GM23338 (cell line): ENCODE data around the gene AADAT. TPM values are rescaled to one million over a fixed set of nuclear protein-coding genes. Genes with fewer than 3 reads are reported as not detected.

Experiments used
- ATAC-seq: fragments of 200-7000 bp; cut with Tn5 transposase; 3 replicates; pipeline ENCODE4 v1.9.1; 2020
- DNase-seq: peaks from one replicate; pipeline ENCODE4 v3.0.0-alpha.2; 2015; ENCODE audit warnings: low spot score
- H2AFZ ChIP-seq: fragments of 200-600 bp; sonication (generic); 2 replicates; pipeline ENCODE4 v1.8.0; 2016; ENCODE audit warnings: antibody characterized with exemption, mild to moderate bottlenecking, moderate library complexity
- H3F3A ChIP-seq: fragments of 200-600 bp; sonication (generic); replicated peaks from 2 replicates; pipeline ENCODE4 v1.8.0; 2017; ENCODE audit warnings: antibody characterized with exemption, mixed run types, low read depth
- H3K27ac ChIP-seq: fragments of 200-600 bp; sonication (generic); 2 replicates; pipeline ENCODE4 v1.6.1; 2016; ENCODE audit warnings: low read depth
- H3K27me3 ChIP-seq: fragments of 200-600 bp; sonication (generic); 2 replicates; pipeline ENCODE4 v1.8.0; 2016; ENCODE audit warnings: mild to moderate bottlenecking, mixed run types, moderate library complexity; ENCODE audit not compliant: insufficient read depth
- H3K36me3 ChIP-seq: fragments of 200-600 bp; sonication (generic); 2 replicates; pipeline ENCODE4 v1.8.0; 2016; ENCODE audit warnings: mild to moderate bottlenecking; ENCODE audit not compliant: insufficient read depth
- H3K4me1 ChIP-seq: fragments of 200-600 bp; sonication (generic); 2 replicates; pipeline ENCODE4 v1.8.0; 2016; ENCODE audit warnings: mild to moderate bottlenecking, moderate library complexity; ENCODE audit not compliant: insufficient read depth
- H3K4me2 ChIP-seq: fragments of 200-600 bp; sonication (generic); 2 replicates; pipeline ENCODE4 v1.7.1; 2017; ENCODE audit warnings: mixed run types
- H3K4me3 ChIP-seq: fragments of 200-600 bp; sonication (generic); 2 replicates; pipeline ENCODE4 v1.6.1; 2016; ENCODE audit warnings: mixed run types
- H3K79me2 ChIP-seq: fragments of 200-600 bp; sonication (generic); replicated peaks from 2 replicates; pipeline ENCODE4 v1.8.0; 2017; ENCODE audit warnings: mild to moderate bottlenecking; ENCODE audit not compliant: insufficient read depth
- H3K9me2 ChIP-seq: fragments of 200-600 bp; sonication (generic); 2 replicates; pipeline ENCODE4 v1.8.0; 2017; ENCODE audit not compliant: insufficient read depth
- H4K20me1 ChIP-seq: fragments of 200-600 bp; sonication (generic); replicated peaks from 2 replicates; pipeline ENCODE4 v1.8.0; 2017; ENCODE audit warnings: mild to moderate bottlenecking; ENCODE audit not compliant: insufficient read depth
- H3K27ac Mint-ChIP-seq: 2 replicates; pipeline ENCODE4 v1.8.0; 2020; ENCODE audit warnings: inconsistent platforms, mild to moderate bottlenecking, moderate library complexity, mixed read lengths
- H3K27me3 Mint-ChIP-seq: 3 replicates; pipeline ENCODE4 v1.8.0; 2022; ENCODE audit warnings: low read depth, mild to moderate bottlenecking, moderate library complexity, mixed read lengths, inconsistent platforms; ENCODE audit not compliant: insufficient read depth, poor library complexity
- H3K36me3 Mint-ChIP-seq: 3 replicates; pipeline ENCODE4 v1.8.0; 2021; ENCODE audit warnings: low read depth, mild to moderate bottlenecking, inconsistent platforms, moderate library complexity, mixed read lengths
- H3K4me1 Mint-ChIP-seq: 3 replicates; pipeline ENCODE4 v1.8.0; 2020; ENCODE audit warnings: mild to moderate bottlenecking, inconsistent platforms, mixed read lengths
- H3K4me3 Mint-ChIP-seq: 3 replicates; pipeline ENCODE4 v1.8.0; 2021; ENCODE audit warnings: moderate library complexity, mild to moderate bottlenecking, inconsistent platforms, mixed read lengths
- H3K9me3 Mint-ChIP-seq: 3 replicates; pipeline ENCODE4 v1.8.0; 2020; ENCODE audit warnings: moderate library complexity, mild to moderate bottlenecking, inconsistent platforms, mixed read lengths
- CREB1 ChIP-seq: fragments of 250-450 bp; sonication (Bioruptor Pico); IDR thresholded peaks from 2 replicates; pipeline ENCODE4 v1.5.0; 2020; ENCODE audit warnings: low read depth, mild to moderate bottlenecking, moderate library complexity
- CTCF ChIP-seq, 2 experiments: fragments of 200-600 bp in 1 of 2; sonication (generic) in 1 of 2; conservative IDR thresholded peaks; 2 replicates each; pipeline versions ENCODE4 v1.5.1 to v1.6.1; 2016 to 2017; ENCODE audit warnings: antibody characterized with exemption in 2 of 2, low read depth in 2 of 2, mild to moderate bottlenecking in 2 of 2, moderate library complexity in 1 of 2
- EZH2 ChIP-seq: fragments of 200-600 bp; sonication (generic); IDR thresholded peaks from one replicate; pipeline ENCODE4 v1.8.0; 2017; ENCODE audit warnings: antibody characterized with exemption, mild to moderate bottlenecking, low read depth; ENCODE audit not compliant: unreplicated experiment
- JUNB ChIP-seq: IDR thresholded peaks from one replicate; pipeline ENCODE4 v1.6.1; 2016; ENCODE audit warnings: antibody characterized with exemption; ENCODE audit not compliant: unreplicated experiment
- POLR2AphosphoS5 ChIP-seq: IDR thresholded peaks from 2 replicates; pipeline ENCODE4 v1.6.1; 2016; ENCODE audit warnings: antibody characterized with exemption, low read depth
- ZNF462 ChIP-seq: fragments of 250-450 bp; sonication (Bioruptor Pico); IDR thresholded peaks from 2 replicates; pipeline ENCODE4 v1.5.0; 2020; ENCODE audit warnings: mild to moderate bottlenecking, moderate library complexity
- polyA plus RNA-seq: library from polyadenylated mRNA; unstranded; fragments of >200 nt; fragmentation: Nextera tagmentation; extraction: Ambion mirVana; gene quantifications from 2 replicates; pipeline ENCODE4 v1.2.1, GENCODE V29; 2016
- total RNA-seq: library from RNA; depleted of rRNA; stranded (reverse); fragments of >200 nt; shearing (Covaris generic); gene quantifications from 2 replicates; pipeline ENCODE4 v1.2.3, GENCODE V29; 2014

The AADAT gene
- total and polyA plus RNA-seq, 2 experiments from 2014 or later = 6.9 to 7.0 TPM

DNA sequence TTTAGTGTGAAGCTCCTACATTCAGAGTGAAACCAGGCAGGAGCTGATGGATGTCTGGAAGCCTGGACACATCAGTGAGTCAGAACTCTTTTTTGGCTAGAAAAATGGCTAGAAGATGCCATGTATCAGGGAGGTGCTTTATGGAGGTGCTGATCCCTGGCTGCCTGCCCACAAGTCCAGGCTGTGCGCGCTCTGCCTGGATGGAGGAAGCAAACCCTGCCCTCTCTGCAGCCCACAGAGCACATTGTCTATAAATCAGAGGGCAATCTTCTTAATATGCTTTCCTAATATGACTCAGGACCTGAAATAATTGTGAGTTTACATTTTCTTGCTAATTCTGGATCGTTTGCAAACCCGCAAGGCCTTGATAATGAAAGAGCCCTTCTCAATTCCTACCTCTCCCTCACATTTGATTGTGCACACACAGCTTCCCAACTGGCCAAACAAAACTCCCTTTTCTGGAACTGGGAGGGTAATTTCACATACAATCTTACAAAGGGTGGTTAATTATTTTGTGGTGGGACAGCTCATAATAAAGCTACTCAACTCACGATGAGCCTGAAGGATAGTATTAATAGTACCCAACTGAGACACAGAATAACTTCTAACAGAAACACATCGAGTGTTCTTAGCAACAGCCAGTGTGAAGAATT, 75.3 kb downstream of the AADAT start:
- no peak overlapping the region for H2AFZ ChIP-seq
- H3K79me2 ChIP-seq = no peaks in the 10 kb centered on the region; the same call in none of the 2 replicates
- ATAC-seq = no peak

GRCh38 chr4:170012629-170012958, 77.2 kb downstream of the AADAT start:
- Mint-ChIP-seq H3K4me1 (peaks cover 16% of the 10 kb centered on the region), H3K4me3 (no peak overlapping the region), H3K27ac (no peak overlapping the region), H3K9me3 (no peaks in the 10 kb centered on the region), H3K27me3 (peaks cover 2% of the 10 kb centered on the region), H3K36me3 (peaks cover 10% of the 10 kb centered on the region; the same call in 1 of the 3 replicates)
- Histone ChIP-seq H3K27ac (no peak overlapping the region), H3K4me2 (no peak overlapping the region; the same call in 1 of the 2 replicates), H2AFZ (no peak overlapping the region), H4K20me1 (no peaks in the 10 kb centered on the region), H3K9me2 (peaks cover 10% of the 10 kb centered on the region; the same call in 1 of the 2 replicates), H3K4me1 (peaks cover 15% of the 10 kb centered on the region; the same call in 1 of the 2 replicates), H3K79me2 (no peaks in the 10 kb centered on the region; the same call in none of the 2 replicates), H3F3A (no peaks in the 10 kb centered on the region), H3K27me3 (no peaks in the 10 kb centered on the region), H3K4me3 (no peak overlapping the region), H3K36me3 (no peaks in the 10 kb centered on the region)
- TF ChIP-seq POLR2AphosphoS5 = no peak
- ATAC-seq (no peak), DNase-seq (no peak)

More for the DNA sequence above, 75.3 kb downstream of the AADAT start:
- H3K27ac ChIP-seq = no peak overlapping the region
- no peak overlapping the region for H3K4me3 ChIP-seq
- no peaks in the 10 kb centered on the region for H3F3A ChIP-seq
- H3K27me3 Mint-ChIP-seq = peaks cover 2% of the 10 kb centered on the region
- TF ChIP-seq CREB1 (CRISPR knock-in tag) (no peak), EZH2 (no peak), CTCF (conservative IDR thresholded peaks at IDR 0.05; ENCODE audit: low read depth in 2 of 2) (no peak)
- H3K4me1 ChIP-seq = peaks cover 15% of the 10 kb centered on the region; the same call in 1 of the 2 replicates
- H3K4me3 Mint-ChIP-seq = no peak overlapping the region
- H3K36me3 ChIP-seq = no peaks in the 10 kb centered on the region
- H3K9me2 ChIP-seq = peaks cover 10% of the 10 kb centered on the region; the same call in 1 of the 2 replicates
- H3K4me1 Mint-ChIP-seq = peaks cover 22% of the 10 kb centered on the region
- no peak for DNase-seq
- no peak overlapping the region for H3K4me2 ChIP-seq
- no peaks in the 10 kb centered on the region for H3K27me3 ChIP-seq
- no peaks in the 10 kb centered on the region for H4K20me1 ChIP-seq
- no peaks in the 10 kb centered on the region for H3K9me3 Mint-ChIP-seq
- H3K36me3 Mint-ChIP-seq = peaks cover 10% of the 10 kb centered on the region; the same call in 1 of the 3 replicates
- H3K27ac Mint-ChIP-seq = no peak overlapping the region

GRCh38 chr4:170011921-170012628, 77.7 kb downstream of the AADAT start:
- ATAC-seq = no peak; the same call in 2 of the 3 replicates
- DNase-seq = no peak
- Histone ChIP-seq H3K27ac (no peak overlapping the region), H3F3A (no peaks in the 10 kb centered on the region), H3K27me3 (no peaks in the 10 kb centered on the region), H2AFZ (no peak overlapping the region), H3K36me3 (no peaks in the 10 kb centered on the region), H3K9me2 (peaks cover 10% of the 10 kb centered on the region; the same call in 1 of the 2 replicates), H3K4me3 (no peak overlapping the region), H3K4me1 (peaks cover 14% of the 10 kb centered on the region; the same call in 1 of the 2 replicates), H3K79me2 (no peaks in the 10 kb centered on the region; the same call in none of the 2 replicates), H3K4me2 (no peak overlapping the region; the same call in 1 of the 2 replicates), H4K20me1 (no peaks in the 10 kb centered on the region)
- Mint-ChIP-seq H3K9me3 (no peaks in the 10 kb centered on the region), H3K36me3 (peaks cover 10% of the 10 kb centered on the region; the same call in 1 of the 3 replicates), H3K27ac (no peak overlapping the region), H3K4me3 (no peak overlapping the region), H3K27me3 (peaks cover 2% of the 10 kb centered on the region), H3K4me1 (peaks cover 12% of the 10 kb centered on the region)
- TF ChIP-seq ZNF462 (no peak), JUNB (no peak)
